HG03064 (cell line): Measurements from ENCODE around the gene PTMA.
A peak's percentile ranks its signal among the peaks of the same experiment; 100 is the strongest.
"Not testable (repeated sequence)": the region's sequence is repeated elsewhere in the genome, so short reads cannot be mapped to it uniquely, and the experiment has no call there.

Experiments used
- ATAC-seq: cut with Tn5 transposase; IDR thresholded peaks from one replicate; pipeline ENCODE4 v1.9.1; 2021; ENCODE audit warnings: low read depth; ENCODE audit not compliant: unreplicated experiment

Gene PTMA

DNA sequence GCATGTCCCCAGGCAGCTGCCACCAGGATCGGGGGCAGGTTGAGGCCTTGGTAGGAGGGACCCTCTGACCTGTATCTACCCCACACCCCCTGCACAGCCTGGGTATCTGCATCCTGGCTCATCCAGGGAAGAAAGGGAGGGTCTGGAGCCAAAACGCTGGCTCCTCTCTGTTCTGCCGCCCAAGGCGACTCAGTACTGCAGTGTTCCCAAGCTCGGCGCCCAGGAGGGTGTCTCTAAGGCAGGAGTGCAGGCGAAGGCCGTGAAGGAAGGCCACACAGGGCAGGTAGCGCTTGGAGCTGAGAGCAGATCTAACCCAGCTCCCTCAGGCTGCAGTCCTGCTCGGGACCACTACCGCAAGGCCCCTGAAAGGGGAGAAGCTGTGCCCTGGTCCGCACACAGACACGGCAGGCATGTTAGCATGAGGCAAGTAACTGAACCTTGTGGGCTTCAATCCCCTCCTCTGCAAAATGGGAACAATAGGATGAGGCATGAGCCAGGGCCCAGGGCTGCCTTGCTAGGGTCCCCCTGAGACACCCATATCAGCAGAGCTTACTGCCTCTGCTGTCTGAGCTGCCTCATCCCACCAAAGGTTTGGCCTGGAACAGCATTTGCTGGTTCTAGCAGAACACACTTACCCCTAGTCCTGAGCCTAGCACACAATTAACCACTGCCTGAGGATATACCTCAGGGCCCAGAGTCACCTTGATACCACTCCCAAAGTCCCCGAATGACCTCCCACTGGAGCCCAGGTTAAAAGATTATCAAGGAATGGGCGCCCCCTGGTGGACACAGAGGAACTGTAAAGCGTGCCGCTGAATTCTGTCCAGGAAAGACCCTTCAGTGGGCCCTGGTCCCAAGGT, 6.5 kb downstream of the PTMA start:
- ATAC-seq, result no peak

GRCh38 chr2:231715499-231715837, 7.1 kb downstream of the PTMA start:
- no peak for ATAC-seq

- ATAC-seq, result no peak
Measured at GRCh38 chr2:231715988-231716616, 7.8 kb downstream of the PTMA start.

GRCh38 chr2:231716666-231717280, 8.4 kb downstream of the PTMA start:
- no peak for ATAC-seq

DNA sequence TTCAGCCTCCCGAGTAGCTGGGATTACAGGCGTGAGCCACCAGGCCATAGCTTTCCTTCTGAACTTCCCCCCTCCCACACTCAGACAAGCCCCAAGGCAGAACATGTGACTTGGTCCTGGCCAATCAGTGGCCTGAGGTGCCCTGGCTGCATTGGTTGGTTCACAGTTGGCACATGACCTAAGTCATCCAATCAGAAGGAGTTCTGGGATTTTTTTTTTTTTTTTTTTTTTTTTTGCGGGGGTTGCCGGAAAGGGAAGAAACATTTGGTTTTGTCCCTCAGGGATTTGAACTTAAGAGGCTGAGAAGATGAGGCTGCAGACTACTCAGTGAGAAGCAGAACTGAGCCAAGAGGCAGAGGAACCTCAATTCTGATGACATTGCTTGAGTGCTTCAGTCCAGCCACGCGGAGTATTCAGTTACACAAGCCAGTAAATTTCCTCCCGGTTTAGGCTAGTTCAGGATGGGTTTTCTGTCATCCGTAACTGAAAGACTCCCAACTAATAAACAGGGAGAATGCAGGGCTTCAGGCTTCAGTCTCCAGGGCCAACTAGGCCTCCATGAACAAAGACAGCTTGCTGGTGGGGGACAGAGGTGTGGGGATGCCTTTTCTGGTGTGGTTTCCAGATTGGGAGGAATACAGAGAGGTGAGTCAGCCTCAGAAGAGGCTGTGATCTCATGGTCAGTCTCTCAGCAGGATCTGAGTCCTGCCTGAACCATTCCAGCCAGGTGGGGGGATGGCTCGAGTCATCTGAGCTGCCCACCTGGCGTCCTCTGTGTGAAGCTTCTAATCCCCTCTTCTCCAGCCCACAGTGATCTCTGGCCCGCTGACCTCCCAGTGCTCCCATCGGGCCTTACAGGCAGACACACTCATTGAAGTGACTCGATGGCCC, 9.2 kb downstream of the PTMA start:
- no peak for ATAC-seq

- ATAC-seq, result no peak
Measured at GRCh38 chr2:231718799-231719198, 10.5 kb downstream of the PTMA start.

GRCh38 chr2:231720292-231720986, 12.1 kb downstream of the PTMA start:
- no peak for ATAC-seq

- ATAC-seq, result peak; percentile 74
Measured at GRCh38 chr2:231720987-231721966, 13.0 kb downstream of the PTMA start.

- no peak for ATAC-seq
Measured at GRCh38 chr2:231722721-231723307, 14.5 kb downstream of the PTMA start.

DNA sequence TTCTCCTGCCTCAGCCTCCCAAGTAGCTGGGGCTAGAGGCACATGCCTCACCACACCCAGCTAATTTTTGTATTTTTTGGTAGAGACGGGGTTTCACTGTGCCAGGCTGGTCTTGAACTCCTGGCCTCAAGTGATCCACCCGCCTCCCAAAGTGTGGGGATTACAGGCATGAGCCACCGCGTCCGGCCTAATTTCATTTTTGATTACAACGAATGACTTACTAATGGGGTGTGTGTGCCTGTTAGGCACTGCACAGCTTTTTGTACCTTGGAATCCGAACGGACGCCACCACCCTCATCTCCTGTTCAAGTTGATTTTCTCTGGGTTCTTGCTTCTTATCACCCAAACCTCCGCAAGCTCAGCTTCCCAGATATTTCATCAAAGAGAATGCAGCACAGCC, 17.2 kb downstream of the PTMA start:
- no peak for ATAC-seq

DNA sequence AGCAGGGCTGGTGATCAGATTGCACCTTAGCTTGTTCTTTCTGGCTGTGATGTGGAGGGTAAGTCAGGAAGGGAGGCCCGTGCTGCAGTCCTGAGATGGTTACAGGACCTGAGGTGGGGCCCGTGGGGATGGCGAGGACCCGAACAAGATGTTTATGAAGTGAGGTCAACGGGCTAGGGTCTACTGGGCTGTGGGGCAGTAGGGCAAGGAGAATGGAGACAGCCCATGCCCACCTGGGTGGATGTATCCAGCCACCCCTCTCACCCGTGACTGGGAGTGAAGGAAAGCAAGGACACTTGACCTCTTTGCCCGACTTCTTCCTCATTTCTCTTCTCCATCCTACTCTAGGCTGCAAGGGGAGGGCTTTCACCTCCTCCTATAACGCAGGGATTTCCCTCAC, 18.0 kb downstream of the PTMA start:
- ATAC-seq, result no peak

- ATAC-seq, result no peak
Measured at GRCh38 chr2:231727621-231728020, 19.3 kb downstream of the PTMA start.

DNA sequence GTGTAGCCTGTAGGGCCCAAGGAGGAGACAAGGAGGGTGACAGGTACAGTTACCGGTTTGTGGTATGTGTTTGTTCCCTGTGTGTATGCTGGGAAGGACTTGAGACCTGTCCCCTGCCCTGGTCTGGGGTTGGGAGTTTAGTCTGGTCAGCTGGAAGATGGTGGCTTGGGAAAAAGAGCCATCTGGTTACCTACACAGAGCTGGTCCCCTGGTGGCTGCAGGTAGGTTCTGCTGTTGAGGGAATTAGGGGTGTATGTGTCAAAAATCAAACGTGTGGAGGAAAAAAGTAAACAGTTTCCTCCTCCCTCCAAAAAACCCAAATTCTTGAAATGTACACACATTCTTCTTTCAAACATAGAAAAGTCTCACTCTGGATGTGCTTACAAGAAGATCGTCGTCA, 24.3 kb downstream of the PTMA start:
- no peak for ATAC-seq

- ATAC-seq, result no peak
Measured at GRCh38 chr2:231737761-231738160, 29.4 kb downstream of the PTMA start.

DNA sequence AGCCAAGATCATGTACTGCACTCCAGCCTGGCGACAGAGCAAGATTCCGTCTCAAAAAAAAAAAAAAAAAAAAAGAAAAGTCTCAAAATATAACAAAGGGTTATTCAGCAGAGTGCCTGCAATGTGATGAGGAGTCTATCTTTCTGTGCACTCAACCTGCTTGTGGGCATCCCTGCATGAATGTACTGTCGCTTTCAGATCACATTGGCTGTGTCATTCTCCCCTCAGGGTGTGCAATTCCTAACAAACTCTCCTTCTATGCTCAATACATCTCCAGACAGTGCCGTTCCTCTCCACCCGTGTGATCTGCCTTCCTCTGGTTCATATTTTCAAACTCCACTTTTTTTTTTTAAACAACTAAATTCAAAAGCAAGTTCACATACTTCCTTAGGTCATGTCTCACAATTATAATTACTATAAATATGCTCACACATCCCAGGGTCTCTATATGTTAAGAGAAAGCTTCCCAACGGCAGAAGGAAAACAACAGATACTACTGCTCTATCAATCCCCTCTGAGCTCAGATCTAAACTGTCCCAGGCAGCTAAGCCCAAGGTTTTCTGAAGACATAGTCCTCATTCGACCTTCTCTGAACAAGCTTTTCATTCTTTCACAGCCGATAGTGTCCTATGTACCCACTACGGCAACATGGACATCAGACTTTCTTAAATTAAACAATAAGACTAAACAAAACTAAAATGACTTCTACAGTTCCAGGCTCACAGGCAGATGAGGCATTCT, 35.2 kb downstream of the PTMA start:
- no peak for ATAC-seq

- no peak for ATAC-seq
Measured at GRCh38 chr2:231745303-231746038, 37.1 kb downstream of the PTMA start.

GRCh38 chr2:231748153-231748896, 40.0 kb downstream of the PTMA start:
- not testable (repeated sequence) for ATAC-seq
